ENCODE data around the gene SYT5. TPM values are rescaled to one million over a fixed set of nuclear protein-coding genes. Genes with fewer than 3 reads are reported as not detected.

The SYT5 gene
- total and polyA plus RNA-seq, 9 donors = 0.08 to 2.3 (median 0.46) TPM; not detected in 5

DNA sequence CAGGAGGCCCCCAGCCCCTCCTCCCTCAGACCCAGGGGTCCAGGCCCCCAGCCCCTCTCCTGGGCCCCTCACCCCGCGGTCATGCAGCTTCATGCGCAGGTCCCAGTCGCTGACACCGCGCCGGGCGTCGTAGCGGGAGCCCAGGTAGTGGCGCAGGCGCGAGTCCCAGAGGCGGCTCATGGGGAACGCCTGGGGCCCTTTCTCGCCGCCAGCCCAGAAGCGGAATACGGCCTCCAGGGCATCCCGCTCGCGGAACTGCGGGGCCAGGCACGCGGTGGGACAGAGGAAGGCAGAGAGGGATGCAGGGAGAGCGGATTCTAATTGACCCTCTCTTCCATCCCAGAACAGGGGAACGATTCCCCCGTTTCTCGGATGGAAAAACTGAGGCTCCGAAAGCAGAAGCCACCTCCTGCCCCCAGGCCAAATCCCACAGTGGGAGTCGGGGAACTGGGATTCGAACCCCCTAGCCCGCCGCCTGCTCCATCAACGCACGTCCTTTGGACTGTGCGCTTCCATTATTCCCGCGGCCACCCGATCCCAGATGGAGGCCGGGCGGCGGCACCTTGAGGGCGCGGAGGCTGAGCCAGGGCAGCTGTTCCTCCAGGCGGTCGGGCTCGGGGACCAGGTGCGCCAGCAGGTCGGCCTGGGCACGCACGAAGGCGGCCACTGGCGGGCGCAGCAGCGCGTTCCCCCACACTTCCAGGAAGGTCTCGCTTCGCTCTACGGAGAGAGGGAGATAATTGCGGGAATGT, 18.3 kb downstream of the SYT5 start:
- intact Hi-C loops (cut with DNase I) = no loop called here
- 14 to 18% (median 16%) methylated on average over 54 to 61 of the region's 61 CpGs for WGBS, 3 donors

GRCh38 chr19:55160986-55161365, 19.1 kb downstream of the SYT5 start:
- TF ChIP-seq CTCF (IDR thresholded peaks at IDR 0.05) (no peak), POLR2A (IDR thresholded peaks at IDR 0.05) (no peak), EP300 (IDR thresholded peaks at IDR 0.05) (no peak)
- DNase-seq = no peak
- peaks cover 3% of the 10 kb centered on the region for H3K4me1 ChIP-seq (ENCODE audit: insufficient read depth)
- peaks cover 4% of the 10 kb centered on the region for H3K27me3 ChIP-seq
- intact Hi-C loops (cut with DNase I) = no loop called here
- WGBS, 3 donors = 3 to 12% (median 9%) methylated on average over 20 to 32 of the region's 32 CpGs
- no peak overlapping the region for H3K4me3 ChIP-seq
- H3K9me3 ChIP-seq = no peaks in the 10 kb centered on the region
- no peak overlapping the region for H3K27ac ChIP-seq
- no peaks in the 10 kb centered on the region for H3K36me3 ChIP-seq

More for the DNA sequence above, 18.3 kb downstream of the SYT5 start:
- Histone ChIP-seq H3K4me3 (no peak overlapping the region), H3K36me3 (no peaks in the 10 kb centered on the region), H3K27ac (no peak overlapping the region), H3K27me3 (peaks cover 4% of the 10 kb centered on the region), H3K9me3 (no peaks in the 10 kb centered on the region), H3K4me1 (ENCODE audit: insufficient read depth) (peaks cover 3% of the 10 kb centered on the region)
- no peak for DNase-seq
- TF ChIP-seq CTCF (IDR thresholded peaks at IDR 0.05) (no peak), EP300 (IDR thresholded peaks at IDR 0.05) (no peak), POLR2A (IDR thresholded peaks at IDR 0.05) (no peak)

DNA sequence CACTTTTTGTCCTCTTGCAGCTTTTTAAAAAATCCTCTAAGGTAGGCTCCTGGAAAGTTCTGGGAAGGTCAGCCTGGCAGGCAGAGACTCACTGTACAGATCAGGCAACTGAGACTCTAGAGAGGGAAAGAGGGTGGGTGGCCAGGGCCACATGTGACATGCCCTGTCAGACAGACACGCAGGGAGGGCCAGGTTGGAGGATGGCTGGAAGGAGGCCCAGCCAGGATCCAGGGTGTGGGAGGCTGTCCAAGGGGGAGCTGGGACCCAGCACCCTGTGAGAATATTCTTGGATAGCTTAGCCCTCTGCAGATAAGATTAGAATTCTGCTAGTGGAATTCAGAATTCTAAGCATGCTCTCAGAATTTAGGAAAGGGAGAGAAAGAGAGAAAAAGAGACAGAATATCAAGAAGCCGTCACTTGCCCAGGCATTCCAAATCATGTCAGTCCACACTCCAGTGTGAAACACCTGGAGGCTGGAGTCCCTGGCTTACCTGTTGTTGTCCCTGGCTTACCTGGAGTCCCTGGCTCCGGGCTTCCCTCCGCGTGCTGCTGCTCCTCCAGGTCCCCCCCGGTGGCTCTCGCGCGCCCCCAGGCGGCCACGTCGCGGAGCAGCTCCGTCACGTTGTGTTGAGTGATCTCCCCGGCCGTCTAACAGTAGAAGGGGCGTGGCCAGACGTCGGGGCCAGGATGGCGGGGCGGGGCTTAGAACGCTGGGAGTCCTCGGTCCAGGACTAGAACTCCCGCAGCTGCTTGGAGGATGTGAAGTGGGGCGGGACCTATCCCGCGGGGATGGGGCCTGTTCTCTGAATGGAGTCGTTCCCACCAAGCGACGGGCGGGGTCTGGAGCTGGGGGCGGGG, 19.7 kb downstream of the SYT5 start:
- Histone ChIP-seq H3K9me3 (no peaks in the 10 kb centered on the region), H3K36me3 (no peaks in the 10 kb centered on the region), H3K27me3 (peaks cover 4% of the 10 kb centered on the region), H3K4me3 (no peak overlapping the region), H3K4me1 (ENCODE audit: insufficient read depth) (peaks cover 3% of the 10 kb centered on the region), H3K27ac (no peak overlapping the region)
- intact Hi-C loops (cut with DNase I) = no loop called here
- TF ChIP-seq CTCF (IDR thresholded peaks at IDR 0.05) = peak in 2 of 3 donors; percentile 12 to 36
- TF ChIP-seq POLR2A (IDR thresholded peaks at IDR 0.05) = no peak
- 1 to 4% (median 2%) methylated on average over 24 to 33 of the region's 33 CpGs for WGBS, 3 donors
- peak; percentile 38 to 78 (median 62) for DNase-seq

DNA sequence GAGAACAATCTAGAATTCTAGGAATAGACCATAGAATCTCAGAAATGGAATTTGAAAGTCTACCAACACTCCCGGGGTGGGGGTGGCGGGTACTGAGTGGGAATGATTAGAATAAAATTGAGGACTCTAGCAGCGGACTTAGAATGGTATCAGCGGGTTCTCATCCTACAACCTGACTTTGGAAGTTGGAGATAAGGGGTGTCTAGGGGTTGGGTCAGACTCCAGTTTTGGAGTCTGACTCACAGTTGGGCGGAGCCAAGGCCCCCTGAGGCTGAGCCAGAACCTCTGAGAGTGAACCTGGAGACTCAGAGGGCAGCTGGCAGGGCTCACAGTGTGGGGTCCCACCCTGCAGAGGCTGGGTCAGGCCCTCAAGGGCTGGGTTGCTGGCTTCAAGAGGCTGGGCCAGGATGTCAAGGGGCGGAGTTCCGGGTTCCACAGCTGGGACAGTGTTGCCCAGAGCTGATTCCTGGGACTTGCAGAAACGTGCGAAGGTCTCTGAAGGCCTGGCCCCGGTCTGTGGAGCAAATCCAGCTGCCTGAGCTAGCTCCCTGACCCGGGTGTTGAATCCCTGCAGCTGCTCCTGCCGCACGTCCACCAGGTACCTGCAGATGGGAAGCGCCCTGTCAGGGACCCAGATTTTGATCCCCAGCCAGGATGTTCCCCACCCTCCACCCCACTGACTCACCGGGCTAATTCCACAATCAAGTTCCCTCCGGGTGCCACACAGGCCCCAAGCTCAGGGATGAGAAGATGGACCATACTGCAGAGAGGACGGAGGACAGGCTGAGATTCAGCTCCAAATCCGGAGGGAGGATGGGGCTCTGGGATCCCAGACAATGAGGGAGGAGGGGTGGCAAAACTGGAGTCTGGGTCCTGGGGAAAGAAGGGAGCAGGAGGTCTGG, 21.0 kb downstream of the SYT5 start:
- TF ChIP-seq CTCF (IDR thresholded peaks at IDR 0.05) = no peak
- no peak for TF ChIP-seq POLR2A (IDR thresholded peaks at IDR 0.05)
- TF ChIP-seq EP300 (IDR thresholded peaks at IDR 0.05) = no peak
- intact Hi-C loops (cut with DNase I) = no loop called here
- Histone ChIP-seq H3K4me3 (no peak overlapping the region), H3K36me3 (no peaks in the 10 kb centered on the region), H3K27me3 (peaks cover 4% of the 10 kb centered on the region), H3K27ac (no peak overlapping the region), H3K9me3 (no peaks in the 10 kb centered on the region), H3K4me1 (ENCODE audit: insufficient read depth) (peaks cover 3% of the 10 kb centered on the region)
- DNase-seq = no peak
- 45 to 51% (median 51%) methylated on average over 18 of the region's 18 CpGs for WGBS, 3 donors
